ENCODE measurements around the gene PBX3. TPM values are rescaled to one million over a fixed set of nuclear protein-coding genes. Genes with fewer than 3 reads are reported as not detected.

The PBX3 gene
- total RNA-seq, 1 experiment from 2014 or later, result 39.0 TPM

DNA sequence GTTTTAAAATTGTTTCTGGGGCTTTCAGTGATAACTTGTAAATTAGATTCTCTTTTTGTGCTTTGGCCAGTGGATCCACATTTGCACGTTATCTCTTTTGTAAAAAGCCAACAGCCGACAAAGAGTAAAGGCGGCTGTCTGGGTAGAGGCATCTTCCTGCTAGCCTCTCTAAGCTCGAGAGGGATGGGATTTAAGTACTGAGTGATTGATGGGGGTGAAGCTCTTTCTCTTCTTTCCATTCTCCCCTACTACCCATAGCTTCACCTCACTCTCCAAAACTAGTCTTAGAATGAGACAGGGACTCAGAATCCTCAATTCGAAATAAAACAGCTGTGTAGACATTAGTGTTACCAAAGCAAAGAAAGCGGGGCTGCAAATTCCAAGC lies 3.4 kb downstream of the PBX3 start:
- Histone ChIP-seq H3K36me3 (ENCODE audit: control insufficient read depth, insufficient read depth, low read length) (peaks cover 16% of the 10 kb centered on the region), H3K27ac (ENCODE audit: low read length) (no peak overlapping the region), H3K4me1 (ENCODE audit: control insufficient read depth, insufficient read depth, low read length) (peaks cover 26% of the 10 kb centered on the region), H3K4me3 (ENCODE audit: low read depth in 2 of 2, low read length in 2 of 2) (peak overlapping the region in 1 of 2 experiments; percentile 64; a peak in 1 of 4 replicates), H3K27me3 (ENCODE audit: control insufficient read depth, insufficient read depth, low read length) (no peaks in the 10 kb centered on the region), H3K9me3 (ENCODE audit: control insufficient read depth, insufficient read depth, low read depth, low read length) (no peaks in the 10 kb centered on the region)
- POLR2A ChIA-PET, result no interaction called here
- CTCF ChIA-PET, result no interaction called here
- DNase-seq (ENCODE audit: low read depth, low spot score), result no peak
- ATAC-seq, result no peak
- TF ChIP-seq, protein P1, sequence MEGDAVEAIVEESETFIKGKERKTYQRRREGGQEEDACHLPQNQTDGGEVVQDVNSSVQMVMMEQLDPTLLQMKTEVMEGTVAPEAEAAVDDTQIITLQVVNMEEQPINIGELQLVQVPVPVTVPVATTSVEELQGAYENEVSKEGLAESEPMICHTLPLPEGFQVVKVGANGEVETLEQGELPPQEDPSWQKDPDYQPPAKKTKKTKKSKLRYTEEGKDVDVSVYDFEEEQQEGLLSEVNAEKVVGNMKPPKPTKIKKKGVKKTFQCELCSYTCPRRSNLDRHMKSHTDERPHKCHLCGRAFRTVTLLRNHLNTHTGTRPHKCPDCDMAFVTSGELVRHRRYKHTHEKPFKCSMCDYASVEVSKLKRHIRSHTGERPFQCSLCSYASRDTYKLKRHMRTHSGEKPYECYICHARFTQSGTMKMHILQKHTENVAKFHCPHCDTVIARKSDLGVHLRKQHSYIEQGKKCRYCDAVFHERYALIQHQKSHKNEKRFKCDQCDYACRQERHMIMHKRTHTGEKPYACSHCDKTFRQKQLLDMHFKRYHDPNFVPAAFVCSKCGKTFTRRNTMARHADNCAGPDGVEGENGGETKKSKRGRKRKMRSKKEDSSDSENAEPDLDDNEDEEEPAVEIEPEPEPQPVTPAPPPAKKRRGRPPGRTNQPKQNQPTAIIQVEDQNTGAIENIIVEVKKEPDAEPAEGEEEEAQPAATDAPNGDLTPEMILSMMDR (IDR thresholded peaks at IDR 0.05), result no peak
- BruUV-seq (replicated peaks), result no TSS peak
- intact Hi-C loops (cut with micrococcal nuclease; ENCODE audit: unreplicated experiment), result no loop called here
- in situ Hi-C loops (cut with HindIII; ENCODE audit: low pct_unique_long_range_greater_than_20kb, low sequenced_read_pairs), result no loop called here

GRCh38 chr9:125752070-125752628 lies 5.0 kb downstream of the PBX3 start:
- H3K4me3 ChIP-seq (ENCODE audit: low read depth in 2 of 2, low read length in 2 of 2), result no peak overlapping the region
- intact Hi-C loops (cut with micrococcal nuclease; ENCODE audit: unreplicated experiment) (no loop called here), in situ Hi-C loops (cut with HindIII; ENCODE audit: low pct_unique_long_range_greater_than_20kb, low sequenced_read_pairs) (no loop called here)
- TF ChIP-seq SIN3A (IDR thresholded peaks at IDR 0.05; ENCODE audit: borderline replicate concordance, insufficient read depth, low read depth, low read length), result no peak
- TF ChIP-seq, protein P1 (IDR thresholded peaks at IDR 0.05), result no peak
- H3K36me3 ChIP-seq (ENCODE audit: control insufficient read depth, insufficient read depth, low read length), result peaks cover 16% of the 10 kb centered on the region
- no TSS peak for BruUV-seq (replicated peaks)
- ATAC-seq (no peak), DNase-seq (ENCODE audit: low read depth, low spot score) (no peak)
- H3K4me1 ChIP-seq (ENCODE audit: control insufficient read depth, insufficient read depth, low read length), result peaks cover 26% of the 10 kb centered on the region
- H3K27ac ChIP-seq (ENCODE audit: low read length), result no peak overlapping the region
- H3K27me3 ChIP-seq (ENCODE audit: control insufficient read depth, insufficient read depth, low read length), result no peaks in the 10 kb centered on the region
- ChIA-PET POLR2A (no interaction called here), CTCF (no interaction called here)
- H3K9me3 ChIP-seq (ENCODE audit: control insufficient read depth, insufficient read depth, low read depth, low read length), result no peaks in the 10 kb centered on the region

DNA sequence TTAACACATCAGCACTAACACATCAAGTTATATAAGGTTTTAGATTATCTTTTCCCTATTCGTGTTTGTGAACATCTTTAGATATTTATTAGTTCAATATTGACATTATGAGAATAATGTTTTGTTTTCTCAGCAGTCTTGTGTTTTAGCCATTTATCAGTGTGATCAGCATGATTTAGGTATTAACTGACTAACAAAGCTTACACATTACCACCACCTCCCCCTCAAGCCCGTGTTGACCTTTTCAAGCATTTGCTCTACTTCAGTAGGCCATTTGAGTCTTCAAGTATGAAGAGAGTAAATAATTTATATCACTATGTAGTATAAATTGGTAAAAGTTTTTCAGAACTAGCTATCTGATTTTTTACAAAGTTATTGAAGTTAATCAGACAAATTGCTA lies 6.9 kb downstream of the PBX3 start:
- ChIA-PET CTCF (no interaction called here), POLR2A (no interaction called here)
- TF ChIP-seq, protein P1 (IDR thresholded peaks at IDR 0.05), result no peak
- TF ChIP-seq POLR2AphosphoS5 (IDR thresholded peaks at IDR 0.05; ENCODE audit: low read depth, low read length) (no peak), SIN3A (IDR thresholded peaks at IDR 0.05; ENCODE audit: borderline replicate concordance, insufficient read depth, low read depth, low read length) (no peak), TCF7L2 (IDR thresholded peaks at IDR 0.05; ENCODE audit: low read depth, low read length) (no peak)
- TF ChIP-seq, protein P2, sequence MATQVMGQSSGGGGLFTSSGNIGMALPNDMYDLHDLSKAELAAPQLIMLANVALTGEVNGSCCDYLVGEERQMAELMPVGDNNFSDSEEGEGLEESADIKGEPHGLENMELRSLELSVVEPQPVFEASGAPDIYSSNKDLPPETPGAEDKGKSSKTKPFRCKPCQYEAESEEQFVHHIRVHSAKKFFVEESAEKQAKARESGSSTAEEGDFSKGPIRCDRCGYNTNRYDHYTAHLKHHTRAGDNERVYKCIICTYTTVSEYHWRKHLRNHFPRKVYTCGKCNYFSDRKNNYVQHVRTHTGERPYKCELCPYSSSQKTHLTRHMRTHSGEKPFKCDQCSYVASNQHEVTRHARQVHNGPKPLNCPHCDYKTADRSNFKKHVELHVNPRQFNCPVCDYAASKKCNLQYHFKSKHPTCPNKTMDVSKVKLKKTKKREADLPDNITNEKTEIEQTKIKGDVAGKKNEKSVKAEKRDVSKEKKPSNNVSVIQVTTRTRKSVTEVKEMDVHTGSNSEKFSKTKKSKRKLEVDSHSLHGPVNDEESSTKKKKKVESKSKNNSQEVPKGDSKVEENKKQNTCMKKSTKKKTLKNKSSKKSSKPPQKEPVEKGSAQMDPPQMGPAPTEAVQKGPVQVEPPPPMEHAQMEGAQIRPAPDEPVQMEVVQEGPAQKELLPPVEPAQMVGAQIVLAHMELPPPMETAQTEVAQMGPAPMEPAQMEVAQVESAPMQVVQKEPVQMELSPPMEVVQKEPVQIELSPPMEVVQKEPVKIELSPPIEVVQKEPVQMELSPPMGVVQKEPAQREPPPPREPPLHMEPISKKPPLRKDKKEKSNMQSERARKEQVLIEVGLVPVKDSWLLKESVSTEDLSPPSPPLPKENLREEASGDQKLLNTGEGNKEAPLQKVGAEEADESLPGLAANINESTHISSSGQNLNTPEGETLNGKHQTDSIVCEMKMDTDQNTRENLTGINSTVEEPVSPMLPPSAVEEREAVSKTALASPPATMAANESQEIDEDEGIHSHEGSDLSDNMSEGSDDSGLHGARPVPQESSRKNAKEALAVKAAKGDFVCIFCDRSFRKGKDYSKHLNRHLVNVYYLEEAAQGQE (IDR thresholded peaks at IDR 0.05; ENCODE audit: insufficient read depth in 1 of 2, low read depth in 2 of 2, low read length in 1 of 2), result no peak
- no peaks in the 10 kb centered on the region for H3K27me3 ChIP-seq (ENCODE audit: control insufficient read depth, insufficient read depth, low read length)
- intact Hi-C loops (cut with micrococcal nuclease; ENCODE audit: unreplicated experiment) (no loop called here), in situ Hi-C loops (cut with HindIII; ENCODE audit: low pct_unique_long_range_greater_than_20kb, low sequenced_read_pairs) (no loop called here)
- no peak overlapping the region for H3K4me3 ChIP-seq (ENCODE audit: low read depth in 2 of 2, low read length in 2 of 2)
- ATAC-seq (no peak), DNase-seq (ENCODE audit: low read depth, low spot score) (no peak)
- BruUV-seq (replicated peaks), result no TSS peak
- H3K9me3 ChIP-seq (ENCODE audit: control insufficient read depth, insufficient read depth, low read depth, low read length), result no peaks in the 10 kb centered on the region
- H3K36me3 ChIP-seq (ENCODE audit: control insufficient read depth, insufficient read depth, low read length), result peaks cover 16% of the 10 kb centered on the region
- H3K27ac ChIP-seq (ENCODE audit: low read length), result no peak overlapping the region
- H3K4me1 ChIP-seq (ENCODE audit: control insufficient read depth, insufficient read depth, low read length), result peaks cover 30% of the 10 kb centered on the region
